MM.1S (cell line): Measurements from ENCODE around the gene POLD1.

Experiments
- CTCF ChIP-seq: fragments of 300-600 bp; sonication (generic); IDR thresholded peaks from 2 replicates; pipeline ENCODE4 v1.5.1; 2016; ENCODE audit warnings: antibody characterized with exemption, low read length, mixed read lengths
- EZH2 ChIP-seq: fragments of 300-600 bp; sonication (generic); optimal IDR thresholded peaks from 2 replicates; pipeline ENCODE3; 2017; ENCODE audit warnings: low read depth, mild to moderate bottlenecking, antibody characterized with exemption, low read length, mixed read lengths
- EZH2phosphoT487 ChIP-seq: fragments of 300-600 bp; sonication (generic); IDR thresholded peaks from 2 replicates; pipeline ENCODE4 v1.6.1; 2018; ENCODE audit warnings: antibody characterized with exemption, low read length

- TF ChIP-seq CTCF (no peak), EZH2phosphoT487 (no peak), EZH2 (no peak)
Measured at GRCh38 chr19:50415661-50416033, 31.5 kb downstream of the POLD1 start.
